HEK293 (cell line): ENCODE results near the gene GALNT16.

ENCODE experiments used
- CTCF ChIA-PET: fragments of 350-600 bp; formaldehyde crosslinking; extraction: SDS; loops from one replicate; lab custom pipeline; 2021; ENCODE audit warnings: antibody characterized with exemption; lab: Yijun Ruan, JAX
- POLR2A ChIA-PET: fragments of 300-600 bp; formaldehyde crosslinking; extraction: SDS; loops from one replicate; lab custom pipeline; 2020; ENCODE audit warnings: antibody characterized with exemption, inconsistent platforms; lab: Yijun Ruan, JAX
- H3K27ac ChIP-seq: fragments of 200-500 bp; sonication (Bioruptor generic); 2 replicates; pipeline ENCODE4 v1.5.1; 2014; ENCODE audit warnings: low read depth, low read length, control low read depth, inconsistent platforms; ENCODE audit errors: extremely low read depth
- H3K36me3 ChIP-seq, 2 experiments: fragments of 200-500 bp in 1 of 2; sonication (Bioruptor generic) in 1 of 2; 1 replicate in 1 of 2; 2 replicates in 1 of 2; pipeline ENCODE4 v1.5.1; 2014 to 2017; ENCODE audit warnings: inconsistent platforms in 2 of 2, low read length in 2 of 2; ENCODE audit not compliant: control insufficient read depth in 2 of 2, insufficient read depth in 1 of 2
- H3K4me1 ChIP-seq: fragments of 200-500 bp; sonication (Bioruptor generic); 2 replicates; pipeline ENCODE4 v1.5.1; 2014; ENCODE audit warnings: mild to moderate bottlenecking, low read length, inconsistent platforms; ENCODE audit not compliant: control insufficient read depth, insufficient read depth
- H3K4me3 ChIP-seq: 2 replicates; pipeline ENCODE4 v1.5.1; 2011; ENCODE audit warnings: low read depth, mild to moderate bottlenecking, control low read depth, low read length, moderate library complexity
- H3K9me3 ChIP-seq: fragments of 200-500 bp; sonication (Bioruptor generic); 2 replicates; pipeline ENCODE4 v1.5.1; 2014; ENCODE audit warnings: low read depth, low read length, inconsistent platforms; ENCODE audit not compliant: control insufficient read depth, insufficient read depth
- SCRT1 ChIP-seq: fragments of 450-650 bp; formaldehyde crosslinking; IDR thresholded peaks from 2 replicates; pipeline ENCODE4 v1.5.1; 2016; ENCODE audit warnings: missing biosample characterization, missing genetic modification characterization, borderline replicate concordance
- ZNF292 ChIP-seq: fragments of 450-650 bp; formaldehyde crosslinking; IDR thresholded peaks from 2 replicates; pipeline ENCODE4 v1.5.1; 2016; ENCODE audit warnings: low read depth, missing biosample characterization, missing genetic modification characterization, borderline replicate concordance
- ZNF544 ChIP-seq: fragments of 450-650 bp; formaldehyde crosslinking; IDR thresholded peaks from 2 replicates; pipeline ENCODE4 v1.5.0; 2017; ENCODE audit warnings: missing biosample characterization, missing genetic modification characterization
- ZNF596 ChIP-seq: fragments of 450-650 bp; IDR thresholded peaks from 2 replicates; pipeline ENCODE4 v1.5.0; 2018; ENCODE audit warnings: missing biosample characterization, mild to moderate bottlenecking, missing genetic modification characterization, moderate library complexity
- ZNF623 ChIP-seq: fragments of 450-650 bp; formaldehyde crosslinking; IDR thresholded peaks from 2 replicates; pipeline ENCODE4 v1.5.1; 2016; ENCODE audit warnings: missing biosample characterization, missing genetic modification characterization
- ZNF624 ChIP-seq: fragments of 450-650 bp; formaldehyde crosslinking; IDR thresholded peaks from 2 replicates; pipeline ENCODE4 v1.5.1; 2017; ENCODE audit warnings: missing biosample characterization, missing genetic modification characterization
- ZNF654 ChIP-seq: fragments of 450-650 bp; formaldehyde crosslinking; IDR thresholded peaks from 2 replicates; pipeline ENCODE4 v1.5.1; 2016; ENCODE audit warnings: low read depth, missing biosample characterization, missing genetic modification characterization
- ZNF664 ChIP-seq: fragments of 450-650 bp; formaldehyde crosslinking; IDR thresholded peaks from 2 replicates; pipeline ENCODE4 v1.5.1; 2016; ENCODE audit warnings: missing biosample characterization, missing genetic modification characterization
- TF ChIP-seq, protein P1 (sequence below): fragments of 450-650 bp; formaldehyde crosslinking; IDR thresholded peaks from 2 replicates; pipeline ENCODE4 v1.5.1; 2016; ENCODE audit warnings: missing biosample characterization, missing genetic modification characterization
- TF ChIP-seq, protein P2 (sequence below): fragments of 450-650 bp; formaldehyde crosslinking; IDR thresholded peaks from 2 replicates; pipeline ENCODE4 v1.5.1; 2016; ENCODE audit warnings: missing biosample characterization, missing genetic modification characterization
- TF ChIP-seq, protein P3 (sequence below): fragments of 450-650 bp; formaldehyde crosslinking; IDR thresholded peaks from 2 replicates; pipeline ENCODE4 v1.5.1; 2016; ENCODE audit warnings: missing biosample characterization, missing genetic modification characterization
- TF ChIP-seq, protein P4 (sequence below): fragments of 450-650 bp; formaldehyde crosslinking; IDR thresholded peaks from 2 replicates; pipeline ENCODE4 v1.5.1; 2016; ENCODE audit warnings: missing biosample characterization, missing genetic modification characterization
- TF ChIP-seq, protein P5 (sequence below): fragments of 450-650 bp; formaldehyde crosslinking; IDR thresholded peaks from 2 replicates; pipeline ENCODE4 v1.5.1; 2016; ENCODE audit warnings: missing biosample characterization, missing genetic modification characterization
- TF ChIP-seq, protein P6 (sequence below): fragments of 450-650 bp; formaldehyde crosslinking; IDR thresholded peaks from 2 replicates; pipeline ENCODE4 v1.5.1; 2016; ENCODE audit warnings: missing biosample characterization, missing genetic modification characterization, borderline replicate concordance

Gene GALNT16

DNA sequence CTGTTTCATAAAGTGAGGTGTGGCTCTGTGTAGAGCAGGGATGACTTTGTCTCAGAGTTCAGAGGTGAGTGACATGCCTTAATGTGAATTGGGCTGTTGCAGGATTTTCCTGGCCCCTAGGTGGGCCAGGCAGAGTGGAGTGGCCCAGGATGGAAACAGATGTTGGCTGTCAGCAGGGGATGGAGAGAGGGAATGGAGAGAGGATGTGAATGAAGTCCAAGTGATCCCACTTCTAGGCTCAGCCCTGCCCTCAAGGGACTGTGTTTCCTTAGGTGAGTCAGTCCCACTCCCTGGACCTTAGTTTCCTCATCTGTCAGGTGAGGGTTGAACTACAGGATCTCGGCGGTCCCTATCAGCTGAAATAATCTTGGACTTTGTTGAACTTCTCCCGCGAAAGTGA lies 7.5 kb downstream of the GALNT16 start:
- CTCF ChIA-PET = interaction anchor here (1.1 kb wide), 1 partner anchor 18 kb away, joined by 4 read pairs; no protein-coding TSS in a partner anchor
- Histone ChIP-seq H3K9me3 (no peaks in the 10 kb centered on the region), H3K27ac (no peak overlapping the region), H3K4me1 (peaks cover 5% of the 10 kb centered on the region; the same call in 1 of the 2 replicates)
- POLR2A ChIA-PET = no interaction called here
- TF ChIP-seq ZNF292 (no peak), ZNF664 (tag by site-specific recombination) (no peak), ZNF623 (tag by site-specific recombination) (no peak), ZNF654 (tag by site-specific recombination) (no peak), SCRT1 (tag by site-specific recombination) (no peak), ZNF596 (tag by site-specific recombination) (no peak), ZNF544 (tag by site-specific recombination) (no peak), ZNF624 (no peak)
- TF ChIP-seq, protein P1, sequence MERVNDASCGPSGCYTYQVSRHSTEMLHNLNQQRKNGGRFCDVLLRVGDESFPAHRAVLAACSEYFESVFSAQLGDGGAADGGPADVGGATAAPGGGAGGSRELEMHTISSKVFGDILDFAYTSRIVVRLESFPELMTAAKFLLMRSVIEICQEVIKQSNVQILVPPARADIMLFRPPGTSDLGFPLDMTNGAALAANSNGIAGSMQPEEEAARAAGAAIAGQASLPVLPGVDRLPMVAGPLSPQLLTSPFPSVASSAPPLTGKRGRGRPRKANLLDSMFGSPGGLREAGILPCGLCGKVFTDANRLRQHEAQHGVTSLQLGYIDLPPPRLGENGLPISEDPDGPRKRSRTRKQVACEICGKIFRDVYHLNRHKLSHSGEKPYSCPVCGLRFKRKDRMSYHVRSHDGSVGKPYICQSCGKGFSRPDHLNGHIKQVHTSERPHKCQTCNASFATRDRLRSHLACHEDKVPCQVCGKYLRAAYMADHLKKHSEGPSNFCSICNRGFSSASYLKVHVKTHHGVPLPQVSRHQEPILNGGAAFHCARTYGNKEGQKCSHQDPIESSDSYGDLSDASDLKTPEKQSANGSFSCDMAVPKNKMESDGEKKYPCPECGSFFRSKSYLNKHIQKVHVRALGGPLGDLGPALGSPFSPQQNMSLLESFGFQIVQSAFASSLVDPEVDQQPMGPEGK (tag by site-specific recombination) = no peak
- TF ChIP-seq, protein P2, sequence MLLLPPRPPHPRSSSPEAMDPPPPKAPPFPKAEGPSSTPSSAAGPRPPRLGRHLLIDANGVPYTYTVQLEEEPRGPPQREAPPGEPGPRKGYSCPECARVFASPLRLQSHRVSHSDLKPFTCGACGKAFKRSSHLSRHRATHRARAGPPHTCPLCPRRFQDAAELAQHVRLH = no peak
- TF ChIP-seq, protein P3, sequence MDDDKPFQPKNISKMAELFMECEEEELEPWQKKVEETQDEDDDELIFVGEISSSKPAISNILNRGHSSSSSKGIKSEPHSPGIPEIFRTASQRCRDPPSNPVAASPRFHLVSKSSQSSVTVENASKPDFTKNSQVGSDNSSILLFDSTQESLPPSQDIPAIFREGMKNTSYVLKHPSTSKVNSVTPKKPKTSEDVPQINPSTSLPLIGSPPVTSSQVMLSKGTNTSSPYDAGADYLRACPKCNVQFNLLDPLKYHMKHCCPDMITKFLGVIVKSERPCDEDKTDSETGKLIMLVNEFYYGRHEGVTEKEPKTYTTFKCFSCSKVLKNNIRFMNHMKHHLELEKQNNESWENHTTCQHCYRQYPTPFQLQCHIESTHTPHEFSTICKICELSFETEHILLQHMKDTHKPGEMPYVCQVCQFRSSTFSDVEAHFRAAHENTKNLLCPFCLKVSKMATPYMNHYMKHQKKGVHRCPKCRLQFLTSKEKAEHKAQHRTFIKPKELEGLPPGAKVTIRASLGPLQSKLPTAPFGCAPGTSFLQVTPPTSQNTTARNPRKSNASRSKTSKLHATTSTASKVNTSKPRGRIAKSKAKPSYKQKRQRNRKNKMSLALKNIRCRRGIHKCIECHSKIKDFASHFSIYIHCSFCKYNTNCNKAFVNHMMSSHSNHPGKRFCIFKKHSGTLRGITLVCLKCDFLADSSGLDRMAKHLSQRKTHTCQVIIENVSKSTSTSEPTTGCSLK = no peak
- TF ChIP-seq, protein P4, sequence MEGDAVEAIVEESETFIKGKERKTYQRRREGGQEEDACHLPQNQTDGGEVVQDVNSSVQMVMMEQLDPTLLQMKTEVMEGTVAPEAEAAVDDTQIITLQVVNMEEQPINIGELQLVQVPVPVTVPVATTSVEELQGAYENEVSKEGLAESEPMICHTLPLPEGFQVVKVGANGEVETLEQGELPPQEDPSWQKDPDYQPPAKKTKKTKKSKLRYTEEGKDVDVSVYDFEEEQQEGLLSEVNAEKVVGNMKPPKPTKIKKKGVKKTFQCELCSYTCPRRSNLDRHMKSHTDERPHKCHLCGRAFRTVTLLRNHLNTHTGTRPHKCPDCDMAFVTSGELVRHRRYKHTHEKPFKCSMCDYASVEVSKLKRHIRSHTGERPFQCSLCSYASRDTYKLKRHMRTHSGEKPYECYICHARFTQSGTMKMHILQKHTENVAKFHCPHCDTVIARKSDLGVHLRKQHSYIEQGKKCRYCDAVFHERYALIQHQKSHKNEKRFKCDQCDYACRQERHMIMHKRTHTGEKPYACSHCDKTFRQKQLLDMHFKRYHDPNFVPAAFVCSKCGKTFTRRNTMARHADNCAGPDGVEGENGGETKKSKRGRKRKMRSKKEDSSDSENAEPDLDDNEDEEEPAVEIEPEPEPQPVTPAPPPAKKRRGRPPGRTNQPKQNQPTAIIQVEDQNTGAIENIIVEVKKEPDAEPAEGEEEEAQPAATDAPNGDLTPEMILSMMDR (tag by site-specific recombination) = no peak
- TF ChIP-seq, protein P5, sequence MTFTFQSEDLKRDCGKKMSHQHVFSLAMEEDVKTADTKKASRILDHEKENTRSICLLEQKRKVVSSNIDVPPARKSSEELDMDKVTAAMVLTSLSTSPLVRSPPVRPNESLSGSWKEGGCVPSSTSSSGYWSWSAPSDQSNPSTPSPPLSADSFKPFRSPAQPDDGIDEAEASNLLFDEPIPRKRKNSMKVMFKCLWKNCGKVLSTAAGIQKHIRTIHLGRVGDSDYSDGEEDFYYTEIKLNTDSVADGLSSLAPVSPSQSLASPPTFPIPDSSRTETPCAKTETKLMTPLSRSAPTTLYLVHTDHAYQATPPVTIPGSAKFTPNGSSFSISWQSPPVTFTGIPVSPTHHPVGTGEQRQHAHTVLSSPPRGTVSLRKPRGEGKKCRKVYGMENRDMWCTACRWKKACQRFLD (tag by site-specific recombination) = no peak
- TF ChIP-seq, all 188 proteins: peak for 0
- peaks cover 5 to 6% of the 10 kb centered on the region in 2 experiments; a peak in 2 of 3 replicates for H3K36me3 ChIP-seq
- no peak overlapping the region for H3K4me3 ChIP-seq

DNA sequence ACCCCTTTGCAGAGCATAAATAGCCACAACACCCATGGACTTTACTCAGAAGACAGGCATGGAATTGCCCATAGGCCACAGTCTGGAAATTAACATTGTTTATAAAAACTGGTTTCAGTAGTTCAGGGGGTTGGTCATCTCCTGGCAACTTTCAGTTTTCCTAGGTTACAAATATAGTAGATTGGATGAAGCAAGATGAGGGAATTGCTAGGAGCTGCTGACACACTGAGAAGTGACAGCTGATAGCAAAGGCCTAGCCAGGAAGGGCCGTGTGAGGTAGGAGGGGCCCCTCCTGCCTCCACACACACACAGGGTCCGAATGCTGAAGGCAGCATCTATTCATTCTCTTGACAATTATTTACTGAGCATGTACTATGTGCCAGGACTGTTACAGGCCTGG lies 8.3 kb downstream of the GALNT16 start:
- Histone ChIP-seq H3K4me3 (no peak overlapping the region), H3K27ac (no peak overlapping the region), H3K9me3 (no peaks in the 10 kb centered on the region), H3K4me1 (peaks cover 3% of the 10 kb centered on the region; the same call in 1 of the 2 replicates), H3K36me3 (peaks cover 5 to 6% of the 10 kb centered on the region in 2 experiments; a peak in 2 of 3 replicates)
- CTCF ChIA-PET = interaction anchor here (0.6 kb wide), 1 partner anchor 31 kb away, joined by 3 read pairs; no protein-coding TSS in a partner anchor
- peak; percentile 81 for TF ChIP-seq ZNF664 (tag by site-specific recombination)
- TF ChIP-seq, protein P6, sequence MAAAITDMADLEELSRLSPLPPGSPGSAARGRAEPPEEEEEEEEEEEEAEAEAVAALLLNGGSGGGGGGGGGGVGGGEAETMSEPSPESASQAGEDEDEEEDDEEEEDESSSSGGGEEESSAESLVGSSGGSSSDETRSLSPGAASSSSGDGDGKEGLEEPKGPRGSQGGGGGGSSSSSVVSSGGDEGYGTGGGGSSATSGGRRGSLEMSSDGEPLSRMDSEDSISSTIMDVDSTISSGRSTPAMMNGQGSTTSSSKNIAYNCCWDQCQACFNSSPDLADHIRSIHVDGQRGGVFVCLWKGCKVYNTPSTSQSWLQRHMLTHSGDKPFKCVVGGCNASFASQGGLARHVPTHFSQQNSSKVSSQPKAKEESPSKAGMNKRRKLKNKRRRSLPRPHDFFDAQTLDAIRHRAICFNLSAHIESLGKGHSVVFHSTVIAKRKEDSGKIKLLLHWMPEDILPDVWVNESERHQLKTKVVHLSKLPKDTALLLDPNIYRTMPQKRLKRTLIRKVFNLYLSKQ (tag by site-specific recombination) = no peak
- POLR2A ChIA-PET = no interaction called here
